HG02981 (cell line): ENCODE results near the gene SMTN.
"Not testable (repeated sequence)": the region's sequence is repeated elsewhere in the genome, so short reads cannot be mapped to it uniquely, and the experiment has no call there.

Experiments
- ATAC-seq: cut with Tn5 transposase; IDR thresholded peaks from one replicate; pipeline ENCODE4 v1.9.1; 2021; ENCODE audit warnings: mild to moderate bottlenecking, moderate library complexity; ENCODE audit not compliant: unreplicated experiment

SMTN gene

GRCh38 chr22:31069691-31070314, 11.3 kb upstream of the SMTN start:
- not testable (repeated sequence) for ATAC-seq

- not testable (repeated sequence) for ATAC-seq
Observed at GRCh38 chr22:31073125-31073524, 8.0 kb upstream of the SMTN start.

- not testable (repeated sequence) for ATAC-seq
Observed at GRCh38 chr22:31073545-31074145, 7.5 kb upstream of the SMTN start.

- no peak for ATAC-seq
Observed at GRCh38 chr22:31075961-31076360, 5.2 kb upstream of the SMTN start.

GRCh38 chr22:31077681-31078080, 3.4 kb upstream of the SMTN start:
- ATAC-seq, result no peak

GRCh38 chr22:31078389-31078788, 2.7 kb upstream of the SMTN start:
- not testable (repeated sequence) for ATAC-seq

GRCh38 chr22:31079095-31079642, 1.9 kb upstream of the SMTN start:
- ATAC-seq, result no peak

GRCh38 chr22:31080164-31080847, 812 bp upstream of the SMTN start:
- ATAC-seq, result no peak

- no peak for ATAC-seq
Observed at GRCh38 chr22:31081963-31082605, 966 bp downstream of the SMTN start.

GRCh38 chr22:31082606-31083376, 1.7 kb downstream of the SMTN start:
- no peak for ATAC-seq

- no peak for ATAC-seq
Observed at GRCh38 chr22:31083377-31083768, 2.3 kb downstream of the SMTN start.

GRCh38 chr22:31083923-31084810, 3.0 kb downstream of the SMTN start:
- peak; percentile 2 for ATAC-seq

- ATAC-seq, result peak; percentile 59
Observed at GRCh38 chr22:31084811-31085492, 3.8 kb downstream of the SMTN start.

GRCh38 chr22:31085493-31085824, 4.3 kb downstream of the SMTN start:
- no peak for ATAC-seq

- no peak for ATAC-seq
Observed at GRCh38 chr22:31085928-31086327, 4.8 kb downstream of the SMTN start.

GRCh38 chr22:31086703-31087330, 5.7 kb downstream of the SMTN start:
- ATAC-seq, result no peak

GRCh38 chr22:31087744-31088215, 6.7 kb downstream of the SMTN start:
- no peak for ATAC-seq

GRCh38 chr22:31088233-31088986, 7.3 kb downstream of the SMTN start:
- ATAC-seq, result no peak
